Motor neuron (in vitro differentiated cells): ENCODE data around the gene SLC2A9. TPM values are rescaled to one million over a fixed set of nuclear protein-coding genes. Genes with fewer than 3 reads are reported as not detected.

Source experiments
- ATAC-seq, 8 experiments: fragments of 200-7000 bp; cut with Tn5 transposase; replicated peaks in 6 of 8; 2 replicates each; pipeline ENCODE4 v1.8.0; 2021; ENCODE audit warnings: mild to moderate bottlenecking in 8 of 8, moderate library complexity in 8 of 8
- H3K27ac ChIP-seq, 2 donors: fragments of 250-450 bp; sonication (Bioruptor Pico); 2 replicates each; pipeline ENCODE4 v1.9.0; 2021; ENCODE audit warnings: antibody characterized with exemption in 2 of 2, mild to moderate bottlenecking in 2 of 2, moderate library complexity in 1 of 2
- H3K4me1 ChIP-seq, 2 donors: fragments of 250-450 bp; sonication (Bioruptor Pico); replicated peaks in 1 of 2; 2 replicates each; pipeline ENCODE4 v1.6.1; 2021; ENCODE audit warnings: antibody characterized with exemption in 2 of 2, mild to moderate bottlenecking in 2 of 2, moderate library complexity in 1 of 2
- H3K4me3 ChIP-seq, 5 donors: fragments of 250-450 bp; sonication (Bioruptor Pico); 2 replicates each; pipeline ENCODE4 v1.9.0; 2021; ENCODE audit warnings: antibody characterized with exemption in 5 of 5, mild to moderate bottlenecking in 5 of 5, moderate library complexity in 4 of 5
- WGBS, 10 experiments: fragments of 450-650 bp; shearing (Covaris generic); methylation state at CpG; one replicate each; pipeline ENCODE4 v1.0.0; 2022; 5-methylcytosine and 5-hydroxymethylcytosine counted together
- in situ Hi-C, 9 experiments: fragments of 400-800 bp; cut with MboI; loops; one replicate each; pipeline ENCODE4 v1.15.0; 2021; ENCODE audit warnings: low sequenced_read_pairs in 9 of 9, low pct_unique_long_range_greater_than_20kb in 2 of 9; ENCODE audit not compliant: unreplicated experiment in 9 of 9
- total RNA-seq, 8 experiments: library from RNA; unstranded; fragments of 300-600 nt; gene quantifications; 2 replicates each; pipeline versions ENCODE4 v1.2.3 to v1.2.4, GENCODE V29; 2022

Gene SLC2A9
- total RNA-seq, 8 experiments from 2014 or later: 0.21 to 4.4 (median 1.3) TPM

GRCh38 chr4:10013722-10014121, 7.6 kb downstream of the SLC2A9 start:
- 48 to 89% methylated on average over 3 of the region's 6 CpGs; no CpG with 5 or more reads in 8 of the 10 experiments for WGBS, 10 experiments
- in situ Hi-C loops: loop anchor here in 4 of 9 experiments (10.0 to 25.0 kb wide), 3 partner anchors 101 to 251 kb away; no protein-coding TSS in a partner anchor
- H3K4me3 ChIP-seq: no peak overlapping the region
- H3K4me1 ChIP-seq: peaks cover 11 to 15% of the 10 kb centered on the region in 2 donors
- H3K27ac ChIP-seq: no peak overlapping the region
- ATAC-seq: peak in 5 of 8 experiments; percentile 8 to 63 (median 36)

- in situ Hi-C loops: loop anchor here in 4 of 9 experiments (10.0 to 25.0 kb wide), 3 partner anchors 100 to 250 kb away; no protein-coding TSS in a partner anchor
- 20 to 92% (median 67%) methylated on average over 1 to 3 of the region's 3 CpGs; no CpG with 5 or more reads in 1 of the 10 experiments for WGBS, 10 experiments
- Histone ChIP-seq H3K27ac (no peak overlapping the region), H3K4me1 (peaks cover 15 to 20% of the 10 kb centered on the region in 2 donors), H3K4me3 (no peak overlapping the region)
- ATAC-seq: peak in 3 of 8 experiments; percentile 8 to 39 (median 23)
Observed at GRCh38 chr4:10011885-10012284, 9.4 kb downstream of the SLC2A9 start.

GRCh38 chr4:10011277-10011676, 10.0 kb downstream of the SLC2A9 start:
- in situ Hi-C loops: loop anchor here in 4 of 9 experiments (10.0 to 25.0 kb wide), 3 partner anchors 99 to 249 kb away; no protein-coding TSS in a partner anchor
- peak in 1 of 8 experiments; percentile 7 for ATAC-seq

DNA sequence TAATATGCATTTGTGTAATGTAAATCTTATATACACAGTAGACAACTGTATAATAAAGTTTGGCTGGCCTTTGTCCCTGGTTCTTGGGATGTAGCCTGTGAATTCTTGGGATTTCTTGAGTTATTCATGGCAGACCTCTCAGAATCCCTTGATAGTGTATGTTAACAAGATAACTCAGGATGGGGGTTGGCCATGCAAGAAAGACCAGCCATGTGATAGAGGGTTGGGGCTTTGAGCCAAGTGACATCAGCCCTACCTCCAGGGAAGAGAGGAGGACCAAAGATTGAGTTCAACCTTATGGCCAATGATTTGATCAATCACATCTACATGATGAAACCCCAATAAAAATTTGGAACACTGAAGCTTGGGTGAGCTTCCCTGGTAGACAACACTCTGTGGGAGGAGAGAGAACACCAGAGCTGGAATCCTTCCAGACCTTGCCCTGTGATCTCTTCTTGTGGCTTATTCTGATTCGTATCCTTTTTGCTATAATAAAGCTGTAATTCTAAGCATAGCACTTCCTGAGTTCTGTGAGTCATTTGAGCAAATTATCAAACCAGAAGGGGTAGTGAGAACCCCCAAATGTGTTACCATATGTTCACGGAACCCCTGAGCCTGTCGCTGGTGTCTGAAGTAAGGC, 11.3 kb downstream of the SLC2A9 start:
- no peak overlapping the region for H3K27ac ChIP-seq
- H3K4me1 ChIP-seq: peaks cover 15 to 25% of the 10 kb centered on the region in 2 donors
- ATAC-seq: no peak
- 67 to 100% (median 100%) methylated on average over 1 of the region's 3 CpGs; no CpG with 5 or more reads in 7 of the 10 experiments for WGBS, 10 experiments
- in situ Hi-C loops: loop anchor here in 4 of 9 experiments (10.0 to 25.0 kb wide), 3 partner anchors 98 to 248 kb away; no protein-coding TSS in a partner anchor
- no peak overlapping the region for H3K4me3 ChIP-seq

More at GRCh38 chr4:10011277-10011676, 10.0 kb downstream of the SLC2A9 start:
- no peak overlapping the region for H3K27ac ChIP-seq
- no peak overlapping the region for H3K4me3 ChIP-seq
- WGBS, 10 experiments: 14 to 100% (median 71%) methylated on average over 1 of the region's 1 CpG; no CpG with 5 or more reads in 4 of the 10 experiments
- peaks cover 15 to 22% of the 10 kb centered on the region in 2 donors for H3K4me1 ChIP-seq

DNA sequence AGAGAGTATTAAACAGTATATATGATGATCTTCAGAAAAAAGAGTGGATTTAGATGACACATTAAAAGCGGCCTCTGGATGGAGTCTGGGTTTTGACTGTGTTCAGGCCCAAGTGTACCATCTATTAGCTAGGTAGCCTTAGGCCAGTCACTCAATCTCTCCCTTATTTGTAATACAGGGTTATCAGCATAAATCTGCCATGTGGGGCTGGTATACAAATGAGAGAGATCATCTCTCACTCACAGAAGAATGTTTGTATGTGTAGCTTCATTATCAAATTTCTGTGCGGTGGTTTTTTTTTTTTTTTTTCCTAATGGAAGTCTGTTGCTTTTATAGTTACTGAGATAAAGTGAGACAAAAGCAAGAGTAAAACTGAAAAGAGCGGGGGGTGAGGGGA, 12.7 kb downstream of the SLC2A9 start:
- WGBS, 10 experiments: 74 to 100% (median 91%) methylated on average over 1 to 3 of the region's 3 CpGs
- no peak overlapping the region for H3K27ac ChIP-seq
- H3K4me3 ChIP-seq: no peak overlapping the region
- peaks cover 7 to 17% of the 10 kb centered on the region in 2 donors for H3K4me1 ChIP-seq
- ATAC-seq: peak in 4 of 8 experiments; percentile 12 to 60 (median 35)
- in situ Hi-C loops: loop anchor here in 2 of 9 experiments (25.0 kb wide), 2 partner anchors 96 to 246 kb away; no protein-coding TSS in a partner anchor

DNA sequence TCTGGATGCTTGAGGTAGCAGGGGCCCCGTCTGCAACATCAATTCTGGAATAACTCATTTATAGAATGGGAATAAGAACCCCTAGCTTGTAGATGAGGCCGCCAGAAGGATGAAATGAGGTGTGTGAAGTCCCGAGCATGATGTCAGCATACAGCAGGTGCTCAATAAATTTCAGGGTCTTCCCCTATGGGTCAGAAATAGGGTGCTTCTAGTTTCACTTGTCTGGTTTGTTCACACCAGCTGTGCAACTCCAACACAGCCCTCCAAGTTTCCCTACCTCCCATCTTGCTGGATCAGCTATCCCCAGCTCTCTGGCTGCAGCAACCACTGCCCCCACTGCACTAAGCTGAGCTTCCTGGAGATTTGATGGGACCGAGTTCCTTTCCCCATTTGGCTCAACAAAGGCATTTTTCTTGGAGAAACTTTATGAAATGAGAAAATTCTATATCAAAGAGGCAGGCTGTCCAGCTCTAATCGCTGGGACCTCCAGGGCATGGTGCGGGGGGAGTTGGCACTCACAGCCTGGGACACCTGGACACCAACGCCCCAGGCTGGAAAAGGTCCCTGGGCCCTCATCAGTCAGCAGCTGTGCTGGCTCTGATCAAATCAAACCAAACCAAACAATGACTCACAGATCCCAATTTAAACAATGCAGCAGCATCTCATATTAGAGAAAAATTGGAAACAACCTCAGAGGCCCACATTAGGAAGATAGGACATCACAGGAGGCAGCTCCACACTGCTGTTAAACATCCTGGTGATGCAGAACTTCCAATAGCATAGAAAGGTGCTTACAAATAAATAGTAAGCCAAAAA, 13.3 kb downstream of the SLC2A9 start:
- Histone ChIP-seq H3K27ac (no peak overlapping the region), H3K4me1 (peaks cover 7 to 17% of the 10 kb centered on the region in 2 donors), H3K4me3 (no peak overlapping the region)
- in situ Hi-C loops: loop anchor here in 2 of 9 experiments (25.0 kb wide), 2 partner anchors 96 to 246 kb away; no protein-coding TSS in a partner anchor
- 30 to 100% (median 80%) methylated on average over 1 to 4 of the region's 7 CpGs; no CpG with 5 or more reads in 2 of the 10 experiments for WGBS, 10 experiments
- ATAC-seq: peak in 5 of 8 experiments; percentile 11 to 66 (median 34)

- ATAC-seq: no peak
- in situ Hi-C loops: loop anchor here in 2 of 9 experiments (25.0 kb wide), 2 partner anchors 95 to 245 kb away; no protein-coding TSS in a partner anchor
- H3K4me3 ChIP-seq: no peak overlapping the region
Observed at GRCh38 chr4:10007436-10007740, 13.9 kb downstream of the SLC2A9 start.

DNA sequence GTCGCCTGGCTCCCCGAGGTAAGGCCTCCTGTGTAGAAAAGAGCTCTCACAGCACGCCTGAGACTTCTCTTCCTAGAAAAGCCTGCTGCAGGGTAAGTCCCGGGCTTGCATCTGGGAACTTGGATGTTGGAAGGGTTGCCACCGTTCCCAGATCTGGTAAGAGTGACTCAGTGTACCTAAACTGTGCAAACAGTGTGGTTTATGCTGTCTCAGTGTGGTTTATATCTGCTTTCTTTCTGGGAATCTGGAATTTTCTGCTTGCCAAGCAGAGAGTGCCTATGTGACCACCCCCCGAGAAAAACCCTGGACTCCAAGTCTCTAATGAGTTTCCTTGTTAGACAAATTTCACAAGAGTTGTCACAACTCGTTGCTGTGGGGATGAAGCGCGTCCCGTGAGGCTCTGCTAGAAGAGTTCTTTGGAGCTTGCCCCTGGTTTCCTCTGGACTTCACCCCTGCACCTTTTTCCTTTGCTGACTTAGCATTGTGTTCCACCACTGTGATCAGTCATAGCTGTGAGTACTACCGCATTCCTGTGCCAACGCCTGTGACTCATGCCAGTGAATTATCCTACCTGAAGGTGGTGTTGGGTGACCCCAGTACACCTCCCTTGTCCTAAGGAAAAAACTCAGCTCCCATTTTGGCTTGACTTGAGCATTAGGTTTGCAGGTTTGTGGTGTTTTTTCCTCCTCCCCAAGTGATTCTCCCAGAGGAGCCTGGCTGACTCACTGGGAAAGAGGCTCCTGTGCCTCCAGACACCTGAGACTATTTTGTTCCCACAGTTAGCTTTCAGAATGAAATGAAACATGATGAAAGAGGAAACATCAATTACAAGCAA, 14.5 kb downstream of the SLC2A9 start:
- ATAC-seq: peak in 3 of 8 experiments; percentile 27 to 42 (median 35)
- H3K4me1 ChIP-seq: peaks cover 4 to 16% of the 10 kb centered on the region in 2 donors
- no peak overlapping the region for H3K27ac ChIP-seq
- H3K4me3 ChIP-seq: no peak overlapping the region
- WGBS, 10 experiments: 34 to 90% (median 76%) methylated on average over 1 to 9 of the region's 12 CpGs; no CpG with 5 or more reads in 2 of the 10 experiments
- in situ Hi-C loops: loop anchor here in 2 of 9 experiments (25.0 kb wide), 2 partner anchors 95 to 245 kb away; no protein-coding TSS in a partner anchor

More at GRCh38 chr4:10007436-10007740, 13.9 kb downstream of the SLC2A9 start:
- peaks cover 7 to 17% of the 10 kb centered on the region in 2 donors for H3K4me1 ChIP-seq
- 80 to 100% (median 83%) methylated on average over 1 of the region's 1 CpG; no CpG with 5 or more reads in 5 of the 10 experiments for WGBS, 10 experiments
- no peak overlapping the region for H3K27ac ChIP-seq

GRCh38 chr4:10006231-10006600, 15.1 kb downstream of the SLC2A9 start:
- in situ Hi-C loops: loop anchor here in 2 of 9 experiments (25.0 kb wide), 2 partner anchors 94 to 244 kb away; no protein-coding TSS in a partner anchor
- peak in 5 of 8 experiments; percentile 12 to 76 (median 64) for ATAC-seq
- Histone ChIP-seq H3K4me3 (no peak overlapping the region), H3K27ac (no peak overlapping the region), H3K4me1 (peaks cover 0 to 14% of the 10 kb centered on the region in 2 donors)
- 17 to 76% (median 47%) methylated on average over 1 to 6 of the region's 6 CpGs for WGBS, 10 experiments

DNA sequence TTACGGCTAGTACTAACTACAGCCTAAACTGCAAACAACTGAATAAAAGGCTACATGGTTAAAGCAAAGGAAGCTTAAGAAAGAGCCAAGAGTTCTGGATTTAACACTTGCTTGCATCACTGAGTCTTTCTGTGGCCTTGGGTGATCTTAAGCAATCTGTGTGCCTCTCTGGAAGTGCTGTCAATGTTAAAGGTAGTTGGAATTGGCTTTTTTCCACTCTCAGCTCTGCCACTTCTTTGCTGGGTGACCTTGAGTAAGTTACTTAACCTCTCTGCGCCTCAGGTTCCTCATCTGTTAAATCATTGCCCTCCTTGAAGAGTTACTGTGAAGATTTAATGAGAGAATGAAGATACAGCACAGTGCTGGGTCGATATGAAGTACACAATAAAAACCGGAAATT, 15.7 kb downstream of the SLC2A9 start:
- in situ Hi-C loops: loop anchor here in 2 of 9 experiments (25.0 kb wide), 2 partner anchors 93 to 243 kb away; no protein-coding TSS in a partner anchor
- WGBS, 10 experiments: 38 to 100% (median 79%) methylated on average over 1 to 4 of the region's 4 CpGs; no CpG with 5 or more reads in 2 of the 10 experiments
- peaks cover 0 to 14% of the 10 kb centered on the region in 2 donors for H3K4me1 ChIP-seq
- ATAC-seq: no peak
- H3K27ac ChIP-seq: no peak overlapping the region
- no peak overlapping the region for H3K4me3 ChIP-seq

GRCh38 chr4:10003666-10004065, 17.6 kb downstream of the SLC2A9 start:
- ATAC-seq: no peak
- in situ Hi-C loops: loop anchor here in 2 of 9 experiments (25.0 kb wide), 2 partner anchors 91 to 241 kb away; no protein-coding TSS in a partner anchor
- 80 to 100% (median 83%) methylated on average over 1 to 2 of the region's 2 CpGs; no CpG with 5 or more reads in 5 of the 10 experiments for WGBS, 10 experiments

More at GRCh38 chr4:10003666-10004065, 17.6 kb downstream of the SLC2A9 start:
- Histone ChIP-seq H3K4me1 (peaks cover 0 to 14% of the 10 kb centered on the region in 2 donors), H3K27ac (no peak overlapping the region), H3K4me3 (no peak overlapping the region)
